ENCODE data around the gene CDH4. TPM values are rescaled to one million over a fixed set of nuclear protein-coding genes. Genes with fewer than 3 reads are reported as not detected.

CDH4 gene
- total and polyA plus RNA-seq, 9 of the 15 experiments (the other 6 are each of a cell fraction or from before 2014, with no cell fraction given): 0.04 TPM; not detected in 8

GRCh38 chr20:61424628-61425420 is 172.8 kb downstream of the CDH4 start:
- Histone ChIP-seq H3K4me2 (ENCODE audit: insufficient read depth, low read length) (no peak overlapping the region), H3K27ac (ENCODE audit: extremely low read depth, low read depth, low read length) (no peak overlapping the region), H3K9me1 (ENCODE audit: control insufficient read depth, insufficient read depth, low read length) (no peaks in the 10 kb centered on the region), H3K36me3 (ENCODE audit: control insufficient read depth, insufficient read depth, low read length) (no peaks in the 10 kb centered on the region), H3K27me3 (ENCODE audit: control insufficient read depth in 2 of 2, insufficient read depth in 2 of 2, low read length in 2 of 2) (peaks cover 0 to 4% of the 10 kb centered on the region in 2 experiments; a peak in 1 of 5 replicates), H3K79me2 (ENCODE audit: control insufficient read depth, insufficient read depth, low read length) (no peaks in the 10 kb centered on the region), H3K4me3 (no peak overlapping the region), H2AFZ (ENCODE audit: low read depth, low read length) (no peak overlapping the region), H3K4me1 (replicated peaks in 1 of 2; ENCODE audit: control insufficient read depth in 2 of 2, insufficient read depth in 2 of 2, low read length in 2 of 2) (peaks cover 0 to 10% of the 10 kb centered on the region in 2 experiments; a peak in 2 of 5 replicates), H3K9me3 (replicated peaks; ENCODE audit: control insufficient read depth, insufficient read depth, low read depth, low read length) (no peaks in the 10 kb centered on the region), H4K20me1 (replicated peaks; ENCODE audit: control insufficient read depth, insufficient read depth, low read length) (no peaks in the 10 kb centered on the region), H3K9ac (ENCODE audit: insufficient read depth in 1 of 2, low read depth in 2 of 2, low read length in 2 of 2) (no peak overlapping the region)
- BruUV-seq (replicated peaks): no TSS peak
- DNase-seq (ENCODE audit: extremely low read depth in 1 of 4, low spot score in 3 of 4) (no peak), ATAC-seq (no peak), FAIRE-seq (no peak)
- no peak for TF ChIP-seq ZNF232 (CRISPR knock-in tag; IDR thresholded peaks at IDR 0.05)
- TF ChIP-seq KDM2B (CRISPR knock-in tag; IDR thresholded peaks at IDR 0.05): no peak
- TF ChIP-seq ZBTB7A (IDR thresholded peaks at IDR 0.05; ENCODE audit: borderline replicate concordance, control insufficient read depth, low read depth, low read length): no peak
- TF ChIP-seq TFAM (CRISPR knock-in tag; conservative IDR thresholded peaks at IDR 0.05): no peak
- no peak for TF ChIP-seq TGIF2 (CRISPR knock-in tag; IDR thresholded peaks at IDR 0.05)
- no peak for TF ChIP-seq MXD1 (CRISPR knock-in tag; IDR thresholded peaks at IDR 0.05; ENCODE audit: borderline replicate concordance, poor library complexity, severe bottlenecking)
- no peak for TF ChIP-seq MAFK (IDR thresholded peaks at IDR 0.05; ENCODE audit: low read length)
- TF ChIP-seq ELK1 (CRISPR knock-in tag; IDR thresholded peaks at IDR 0.05): no peak
- TF ChIP-seq E2F5 (CRISPR knock-in tag; IDR thresholded peaks at IDR 0.05): no peak
- TF ChIP-seq SRSF3 (IDR thresholded peaks at IDR 0.05; ENCODE audit: insufficient read depth, low read length): no peak
- CTCF ChIA-PET (ENCODE audit: low intra/inter-chr PET ratio): no interaction called here
- WGBS (ENCODE audit: insufficient coverage, low coverage, missing lambda C conversion rate): 15% methylated on average over 21 of the region's 25 CpGs
- POLR2A ChIA-PET: no interaction called here
- intact Hi-C loops (cut with micrococcal nuclease): no loop called here
- in situ Hi-C loops (cut with MboI): no loop called here
